A673 (cell line): ENCODE measurements around the gene SPAM1. TPM values are rescaled to one million over a fixed set of nuclear protein-coding genes. Genes with fewer than 3 reads are reported as not detected.

Experiments
- BruUV-seq: library from RNA; stranded (reverse); fragments of 400-500 nt; replicated peaks from 2 replicates; lab custom pipeline; 2021; lab: Mats Ljungman, UMichigan
- CTCF ChIA-PET: fragments of 300-600 bp; sonication (Branson Sonifier 250); formaldehyde crosslinking; loops from one replicate; lab custom pipeline; 2022; ENCODE audit warnings: antibody characterized with exemption; lab: Charles Lee
- POLR2A ChIA-PET: fragments of 300-600 bp; sonication (Branson Sonifier 250); formaldehyde crosslinking; loops from one replicate; lab custom pipeline; 2022; ENCODE audit warnings: antibody characterized with exemption; ENCODE audit not compliant: low non-redundant PET; lab: Charles Lee
- DNase-seq: peaks from one replicate; pipeline ENCODE4 v3.0.0-alpha.2; 2015; ENCODE audit warnings: low spot score
- H3K27ac ChIP-seq: fragments of 200-600 bp; sonication (generic); 2 replicates; pipeline ENCODE4 v1.5.1; 2016; ENCODE audit warnings: mixed run types, low read depth, mild to moderate bottlenecking, mixed read lengths, antibody characterized with exemption, low read length; ENCODE audit not compliant: poor library complexity, severe bottlenecking
- H3K27me3 ChIP-seq: fragments of 200-600 bp; sonication (generic); replicated peaks from 2 replicates; pipeline ENCODE4 v1.6.1; 2017; ENCODE audit warnings: mixed run types, low read depth, mild to moderate bottlenecking, mixed read lengths, antibody characterized with exemption, low read length; ENCODE audit not compliant: insufficient read depth, poor library complexity
- H3K36me3 ChIP-seq: fragments of 200-600 bp; sonication (generic); 2 replicates; pipeline ENCODE4 v1.6.1; 2016; ENCODE audit warnings: mixed run types, mild to moderate bottlenecking, mixed read lengths, antibody characterized with exemption, low read length; ENCODE audit not compliant: insufficient read depth, poor library complexity, severe bottlenecking
- H3K4me1 ChIP-seq: fragments of 200-600 bp; sonication (generic); 2 replicates; pipeline ENCODE4 v1.6.1; 2017; ENCODE audit warnings: mixed run types, mild to moderate bottlenecking, mixed read lengths, antibody characterized with exemption, low read length; ENCODE audit not compliant: insufficient read depth, poor library complexity, severe bottlenecking
- H3K4me3 ChIP-seq: fragments of 200-600 bp; sonication (generic); 2 replicates; pipeline ENCODE4 v1.5.1; 2016; ENCODE audit warnings: low read depth, mixed run types, mild to moderate bottlenecking, mixed read lengths, low read length; ENCODE audit not compliant: poor library complexity, severe bottlenecking
- H3K9me3 ChIP-seq: fragments of 200-600 bp; sonication (generic); 2 replicates; pipeline ENCODE4 v1.6.1; 2016; ENCODE audit warnings: mixed run types, low read depth, mild to moderate bottlenecking, mixed read lengths, antibody characterized with exemption, low read length; ENCODE audit not compliant: poor library complexity, severe bottlenecking
- EZH2 ChIP-seq: fragments of 200-600 bp; sonication (generic); IDR thresholded peaks from 2 replicates; pipeline ENCODE4 v1.6.1; 2017; ENCODE audit warnings: borderline replicate concordance, low read depth, mild to moderate bottlenecking, mixed read lengths, antibody characterized with exemption, low read length; ENCODE audit not compliant: poor library complexity, severe bottlenecking
- intact Hi-C: fragments of 100-400 bp; cut with micrococcal nuclease; formaldehyde crosslinking; loops from one replicate; pipeline ENCODE4 v1.10.0; 2022; ENCODE audit not compliant: unreplicated experiment
- total RNA-seq: library from RNA; stranded (reverse); gene quantifications from 2 replicates; pipeline ENCODE4 v1.2.3, GENCODE V29; 2021
- TF ChIP-seq, protein P1 (sequence below): fragments of 300-800, 200-600 bp; sonication (generic); conservative IDR thresholded peaks from 2 replicates; pipeline ENCODE4 v1.5.1; 2017; ENCODE audit warnings: low read depth, mild to moderate bottlenecking, antibody characterized with exemption, low read length, moderate library complexity, mixed read lengths

The SPAM1 gene
- total RNA-seq, 1 experiment from 2014 or later = not detected

DNA sequence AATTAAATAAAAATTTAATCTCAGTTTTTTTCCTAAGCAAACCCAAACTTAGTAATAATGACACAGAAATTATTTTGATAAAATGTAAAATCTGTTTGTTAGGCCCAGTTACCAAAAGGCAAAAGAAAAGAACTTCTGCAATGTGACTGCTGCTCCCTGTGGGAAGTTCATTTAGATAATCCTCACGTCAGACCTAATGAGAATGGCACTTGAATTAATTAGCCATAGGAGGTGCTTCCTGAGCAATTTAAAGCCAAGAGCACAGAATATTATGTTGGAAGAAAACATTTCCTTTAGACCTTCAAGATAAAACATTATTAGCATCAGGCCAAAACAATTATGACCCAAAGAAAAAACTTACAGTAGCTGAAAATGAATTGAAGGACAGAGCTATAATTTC, 19.4 kb downstream of the SPAM1 start:
- ChIA-PET CTCF (no interaction called here), POLR2A (no interaction called here)
- no peak overlapping the region for H3K4me3 ChIP-seq
- no peaks in the 10 kb centered on the region for H3K36me3 ChIP-seq
- no peak for TF ChIP-seq EZH2
- TF ChIP-seq, protein P1, sequence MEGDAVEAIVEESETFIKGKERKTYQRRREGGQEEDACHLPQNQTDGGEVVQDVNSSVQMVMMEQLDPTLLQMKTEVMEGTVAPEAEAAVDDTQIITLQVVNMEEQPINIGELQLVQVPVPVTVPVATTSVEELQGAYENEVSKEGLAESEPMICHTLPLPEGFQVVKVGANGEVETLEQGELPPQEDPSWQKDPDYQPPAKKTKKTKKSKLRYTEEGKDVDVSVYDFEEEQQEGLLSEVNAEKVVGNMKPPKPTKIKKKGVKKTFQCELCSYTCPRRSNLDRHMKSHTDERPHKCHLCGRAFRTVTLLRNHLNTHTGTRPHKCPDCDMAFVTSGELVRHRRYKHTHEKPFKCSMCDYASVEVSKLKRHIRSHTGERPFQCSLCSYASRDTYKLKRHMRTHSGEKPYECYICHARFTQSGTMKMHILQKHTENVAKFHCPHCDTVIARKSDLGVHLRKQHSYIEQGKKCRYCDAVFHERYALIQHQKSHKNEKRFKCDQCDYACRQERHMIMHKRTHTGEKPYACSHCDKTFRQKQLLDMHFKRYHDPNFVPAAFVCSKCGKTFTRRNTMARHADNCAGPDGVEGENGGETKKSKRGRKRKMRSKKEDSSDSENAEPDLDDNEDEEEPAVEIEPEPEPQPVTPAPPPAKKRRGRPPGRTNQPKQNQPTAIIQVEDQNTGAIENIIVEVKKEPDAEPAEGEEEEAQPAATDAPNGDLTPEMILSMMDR = no peak
- H3K27me3 ChIP-seq = no peaks in the 10 kb centered on the region
- no TSS peak for BruUV-seq
- H3K4me1 ChIP-seq = peaks cover 26% of the 10 kb centered on the region
- peak; percentile 81 for DNase-seq
- H3K9me3 ChIP-seq = no peaks in the 10 kb centered on the region
- no peak overlapping the region for H3K27ac ChIP-seq
- intact Hi-C loops = no loop called here

DNA sequence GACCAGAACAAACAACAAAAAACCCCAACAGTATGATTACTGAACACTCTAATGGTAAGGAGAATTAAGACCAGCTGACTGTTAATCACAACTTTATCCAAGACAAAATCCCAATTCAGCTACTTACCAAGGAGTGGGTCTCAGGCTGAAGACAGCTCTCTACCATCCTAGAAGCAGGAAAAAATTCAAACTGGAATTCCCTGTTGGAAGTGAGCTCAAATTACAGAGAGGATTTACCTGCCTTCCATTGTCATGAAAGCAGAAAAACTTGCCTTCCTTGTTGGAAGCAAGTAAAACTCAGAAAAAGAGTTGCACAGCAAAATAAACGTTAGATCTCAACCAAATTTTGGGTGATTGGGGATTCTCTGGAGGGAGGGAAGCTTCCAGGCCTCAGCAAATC, 20.9 kb downstream of the SPAM1 start:
- H3K27me3 ChIP-seq = no peaks in the 10 kb centered on the region
- no peak for TF ChIP-seq EZH2
- TF ChIP-seq, protein P1 = no peak

DNA sequence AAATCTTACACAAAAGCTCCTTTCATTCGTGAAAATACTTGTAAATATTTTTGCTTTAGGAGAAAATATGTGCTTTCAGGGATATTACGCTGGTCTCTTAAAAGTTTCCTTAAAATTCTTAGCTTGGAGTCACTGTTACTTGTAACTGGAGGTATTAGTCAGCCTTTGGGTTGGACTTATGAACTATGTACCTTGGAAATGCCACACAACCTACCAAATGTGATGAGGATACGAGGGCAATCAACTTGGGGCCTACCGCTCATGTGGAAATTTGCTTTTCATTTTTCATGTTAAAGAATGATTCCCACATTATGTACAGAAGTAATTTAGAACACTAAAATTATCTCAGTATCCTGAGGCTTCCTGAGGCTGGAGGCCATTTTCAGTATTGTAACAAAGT, 23.1 kb downstream of the SPAM1 start:
- Histone ChIP-seq H3K27me3 (no peaks in the 10 kb centered on the region), H3K9me3 (no peaks in the 10 kb centered on the region), H3K4me3 (no peak overlapping the region), H3K27ac (no peak overlapping the region), H3K36me3 (no peaks in the 10 kb centered on the region), H3K4me1 (peaks cover 21% of the 10 kb centered on the region)
- no peak for TF ChIP-seq EZH2
- TF ChIP-seq, protein P1 = no peak
- ChIA-PET CTCF (no interaction called here), POLR2A (no interaction called here)
- no TSS peak for BruUV-seq
- DNase-seq = no peak
- intact Hi-C loops = no loop called here

More for the DNA sequence above, 20.9 kb downstream of the SPAM1 start:
- Histone ChIP-seq H3K36me3 (no peaks in the 10 kb centered on the region), H3K4me3 (no peak overlapping the region), H3K4me1 (peaks cover 26% of the 10 kb centered on the region), H3K9me3 (no peaks in the 10 kb centered on the region), H3K27ac (no peak overlapping the region)
- ChIA-PET CTCF (interaction anchor here (0.7 kb wide), 1 partner anchor 21 kb away, joined by 3 read pairs; no protein-coding TSS in a partner anchor), POLR2A (no interaction called here)
- intact Hi-C loops = no loop called here
- BruUV-seq = no TSS peak
- DNase-seq = no peak
